IPS-18a (cell line): ENCODE measurements around the gene RNF4.

Experiments used
- H3K27ac ChIP-seq: one replicate; pipeline ENCODE4 v1.5.1; 2013; ENCODE audit warnings: low read length
- H3K27me3 ChIP-seq: one replicate; pipeline ENCODE4 v1.6.1; 2013; ENCODE audit warnings: mild to moderate bottlenecking, low read length; ENCODE audit not compliant: control insufficient read depth, insufficient read depth
- H3K36me3 ChIP-seq: one replicate; pipeline ENCODE4 v1.6.1; 2013; ENCODE audit warnings: low read depth, low read length; ENCODE audit not compliant: control insufficient read depth
- H3K4me1 ChIP-seq: one replicate; pipeline ENCODE4 v1.6.1; 2013; ENCODE audit warnings: low read depth, low read length; ENCODE audit not compliant: control insufficient read depth
- H3K4me3 ChIP-seq: one replicate; pipeline ENCODE4 v1.5.1; 2013; ENCODE audit warnings: low read length
- H3K9ac ChIP-seq: one replicate; pipeline ENCODE4 v1.6.1; 2013; ENCODE audit warnings: mild to moderate bottlenecking, low read length, moderate library complexity
- H3K9me3 ChIP-seq: one replicate; pipeline ENCODE4 v1.6.1; 2013; ENCODE audit warnings: low read depth, low read length; ENCODE audit not compliant: control insufficient read depth

Gene RNF4

DNA sequence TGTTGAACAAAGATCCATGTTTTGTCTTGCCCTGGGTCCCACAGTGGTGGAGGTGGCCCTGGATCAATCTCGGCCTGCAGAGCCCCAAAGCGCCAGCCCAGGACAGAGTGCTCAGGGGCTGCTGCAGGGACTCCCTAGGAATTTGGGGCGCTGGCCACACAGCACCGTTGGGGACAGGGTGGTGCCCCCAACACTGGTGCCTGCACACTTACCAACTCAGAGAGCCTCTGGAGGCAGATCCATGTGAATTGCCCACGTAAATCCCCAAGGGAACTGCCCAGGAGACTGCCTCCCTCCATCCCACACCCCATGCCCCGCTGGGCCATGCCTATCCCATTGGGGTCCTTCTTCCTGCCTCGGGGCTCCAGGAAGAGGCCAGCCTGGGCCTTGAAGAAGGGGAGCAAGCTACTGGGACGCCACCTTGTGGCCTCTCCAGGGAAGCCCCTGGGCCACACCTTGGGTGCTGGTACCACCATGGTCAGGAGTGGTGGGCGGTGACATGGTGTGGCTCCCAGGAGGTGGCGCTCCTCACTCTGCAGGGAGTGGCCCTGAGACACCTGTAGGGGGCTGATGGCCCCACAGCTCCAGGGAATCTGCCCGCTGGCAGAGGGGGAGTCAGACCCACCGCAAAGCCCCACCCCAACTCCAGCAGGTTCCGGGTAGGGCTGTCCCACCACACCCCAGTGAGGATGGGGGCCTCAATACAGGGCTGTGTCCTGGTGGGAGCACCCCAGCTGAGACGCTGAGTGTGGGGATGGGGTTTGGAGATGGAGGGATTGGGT lies 27.3 kb upstream of the RNF4 start:
- Histone ChIP-seq H3K27ac (no peak overlapping the region), H3K4me1 (no peaks in the 10 kb centered on the region), H3K36me3 (no peaks in the 10 kb centered on the region), H3K9ac (no peak overlapping the region), H3K9me3 (no peaks in the 10 kb centered on the region), H3K4me3 (no peak overlapping the region), H3K27me3 (no peaks in the 10 kb centered on the region)

DNA sequence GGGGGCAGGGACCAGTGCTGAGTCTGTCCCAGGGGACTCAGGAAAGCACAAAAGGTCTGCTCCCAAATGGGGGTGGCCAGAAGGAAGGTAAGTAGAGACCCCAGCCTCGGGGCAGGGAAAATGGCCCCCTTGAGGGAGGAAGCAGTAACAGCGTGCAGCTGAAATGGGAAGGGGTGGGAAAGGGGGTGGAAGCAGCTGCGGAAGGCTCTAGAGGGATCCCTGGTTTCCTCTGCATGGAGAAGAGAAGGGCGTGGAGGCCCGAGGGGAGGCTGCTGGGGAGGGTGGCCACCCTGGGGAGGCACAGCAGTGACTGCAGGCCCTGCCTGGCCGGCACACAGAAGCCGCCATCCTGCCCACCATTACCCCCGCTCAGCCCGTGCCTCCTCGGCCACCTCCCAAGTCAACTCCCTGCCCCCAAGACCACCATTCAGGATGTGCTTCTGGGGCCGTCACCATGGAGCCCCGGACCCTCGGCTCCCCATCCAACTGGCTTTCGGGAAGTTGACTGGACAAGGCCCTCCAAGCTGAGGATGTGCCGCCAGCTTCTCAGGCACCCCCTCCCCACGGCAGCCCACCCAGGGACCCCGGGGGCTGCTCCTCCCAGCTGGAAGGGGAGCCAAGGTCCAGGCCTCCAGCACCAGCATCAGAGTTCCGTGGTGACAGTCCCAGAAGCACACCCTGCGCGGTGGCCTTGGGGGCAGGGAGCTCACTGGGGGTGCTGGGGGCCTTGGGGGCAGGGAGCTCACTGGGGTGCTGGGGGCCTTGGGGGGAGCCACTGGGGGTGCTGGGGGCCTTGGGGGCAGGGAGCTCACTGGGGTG lies 26.5 kb upstream of the RNF4 start:
- no peaks in the 10 kb centered on the region for H3K36me3 ChIP-seq
- no peaks in the 10 kb centered on the region for H3K4me1 ChIP-seq
- no peak overlapping the region for H3K4me3 ChIP-seq
- H3K27ac ChIP-seq, result no peak overlapping the region
- no peaks in the 10 kb centered on the region for H3K27me3 ChIP-seq
- H3K9ac ChIP-seq, result no peak overlapping the region
- no peaks in the 10 kb centered on the region for H3K9me3 ChIP-seq

DNA sequence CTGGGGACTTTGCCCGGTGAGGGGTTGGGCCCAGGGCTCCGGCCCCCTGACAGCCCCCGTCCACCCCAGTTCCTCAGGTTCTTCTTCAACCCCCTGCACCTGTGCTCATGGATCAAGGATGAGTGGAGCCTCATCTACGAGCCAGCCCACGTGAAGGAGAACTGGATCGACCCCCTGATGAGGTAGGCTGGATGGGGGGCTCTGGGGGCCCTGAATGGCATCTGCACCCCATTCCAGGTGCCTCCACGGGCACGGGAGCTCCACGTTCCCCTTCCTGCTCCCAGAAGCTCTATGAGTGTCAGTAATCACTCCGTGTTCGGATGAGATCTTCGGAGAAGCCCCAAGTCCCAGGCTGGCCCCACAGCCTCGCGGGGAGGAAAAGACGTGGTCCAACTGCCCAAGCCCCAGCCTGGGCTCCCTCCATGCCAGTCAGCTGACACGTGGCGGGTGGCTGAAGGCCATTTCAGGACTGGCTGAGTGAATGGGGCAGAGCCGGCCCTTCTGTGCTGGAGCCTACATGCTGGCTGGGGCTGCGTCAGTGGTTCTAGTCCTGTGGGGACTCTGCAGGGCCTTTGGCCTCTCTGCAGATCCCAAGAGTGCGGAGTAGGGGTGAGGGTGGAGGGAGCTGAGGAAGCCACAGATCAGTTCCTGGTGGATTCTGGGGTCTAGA lies 25.7 kb upstream of the RNF4 start:
- Histone ChIP-seq H3K4me1 (no peaks in the 10 kb centered on the region), H3K27ac (no peak overlapping the region), H3K9ac (no peak overlapping the region), H3K4me3 (no peak overlapping the region), H3K9me3 (no peaks in the 10 kb centered on the region), H3K36me3 (no peaks in the 10 kb centered on the region), H3K27me3 (no peaks in the 10 kb centered on the region)

DNA sequence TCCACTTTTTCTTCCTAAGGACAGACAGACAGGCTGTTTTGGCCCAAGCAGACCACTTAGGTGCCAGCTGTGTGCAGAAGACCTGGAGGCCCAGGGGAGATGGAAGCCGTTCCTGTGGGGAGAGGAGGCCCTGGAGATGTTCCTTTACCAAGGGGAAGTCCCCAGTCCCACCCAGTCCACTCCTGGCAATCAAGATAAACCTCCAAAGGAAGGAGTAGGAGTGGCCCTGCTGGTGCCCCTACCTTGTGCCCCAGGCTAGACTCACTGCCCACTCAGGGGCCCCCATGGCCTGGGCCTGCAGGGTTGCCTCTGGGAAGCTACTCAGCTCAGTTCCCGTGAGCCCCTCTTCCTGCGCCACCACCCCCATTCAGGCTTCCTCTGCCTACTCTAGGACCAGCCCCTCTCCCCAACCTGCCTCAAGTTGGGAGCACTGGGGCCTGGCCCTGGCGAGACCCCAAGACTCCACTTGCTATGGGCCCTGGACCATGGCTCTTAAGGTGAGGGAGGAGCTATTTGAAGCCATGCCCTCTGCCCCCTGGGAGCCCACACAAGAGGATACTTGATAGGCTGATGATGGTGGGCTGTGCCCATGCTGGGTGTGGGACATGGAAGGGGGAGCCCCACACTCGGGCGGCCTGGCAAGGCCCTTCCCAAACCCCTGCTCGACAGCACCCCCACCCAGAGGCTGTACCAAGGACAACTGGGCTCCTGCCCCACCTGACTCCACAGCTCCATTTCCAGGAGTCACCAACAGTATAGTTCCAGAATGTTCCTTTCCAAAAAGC lies 24.8 kb upstream of the RNF4 start:
- Histone ChIP-seq H3K9ac (no peak overlapping the region), H3K36me3 (no peaks in the 10 kb centered on the region), H3K27me3 (no peaks in the 10 kb centered on the region), H3K4me1 (no peaks in the 10 kb centered on the region), H3K27ac (no peak overlapping the region), H3K9me3 (no peaks in the 10 kb centered on the region), H3K4me3 (no peak overlapping the region)

DNA sequence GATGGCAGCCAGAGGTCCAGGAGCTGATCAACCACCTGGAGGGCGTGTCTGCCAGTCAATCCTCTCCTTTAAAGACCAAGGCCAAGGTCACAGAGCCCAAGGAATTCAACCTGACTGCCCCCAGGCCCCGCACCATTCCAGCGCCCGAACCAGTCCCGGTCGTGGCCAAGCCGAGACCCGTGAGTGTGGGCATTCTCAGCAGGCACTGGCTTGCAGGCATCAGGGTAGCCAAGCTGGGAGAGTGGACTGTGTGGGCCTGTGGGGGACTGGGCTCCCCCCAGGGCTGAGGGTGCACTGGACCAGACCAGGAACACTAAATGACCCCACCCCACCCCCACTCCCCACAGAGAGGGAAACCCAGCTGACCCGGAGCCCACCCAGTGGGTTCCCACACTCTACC lies 23.8 kb upstream of the RNF4 start:
- Histone ChIP-seq H3K36me3 (no peaks in the 10 kb centered on the region), H3K4me3 (no peak overlapping the region), H3K9me3 (no peaks in the 10 kb centered on the region), H3K9ac (no peak overlapping the region), H3K27ac (no peak overlapping the region), H3K27me3 (no peaks in the 10 kb centered on the region), H3K4me1 (no peaks in the 10 kb centered on the region)

DNA sequence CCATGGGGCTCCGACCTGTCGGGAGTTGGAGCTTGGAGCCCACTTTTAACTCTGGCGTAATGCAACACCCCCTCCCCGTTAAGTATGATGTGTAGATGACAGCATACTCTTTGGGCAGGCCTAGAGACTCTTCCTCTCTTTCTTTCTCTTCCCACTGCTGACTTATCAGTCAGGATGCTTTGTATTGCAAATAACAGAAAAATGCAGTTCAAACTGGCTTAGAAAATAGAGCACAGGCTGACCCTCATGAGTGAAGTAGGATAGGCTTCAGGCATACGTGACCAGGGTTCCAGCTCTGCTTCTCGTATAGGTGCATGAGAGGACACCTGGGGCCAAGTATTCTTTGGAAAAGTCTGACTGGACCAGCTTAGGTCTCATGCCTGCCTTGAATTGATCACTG lies 23.3 kb upstream of the RNF4 start:
- no peaks in the 10 kb centered on the region for H3K36me3 ChIP-seq
- no peak overlapping the region for H3K27ac ChIP-seq
- no peak overlapping the region for H3K4me3 ChIP-seq
- H3K4me1 ChIP-seq, result no peaks in the 10 kb centered on the region
- no peaks in the 10 kb centered on the region for H3K27me3 ChIP-seq
- H3K9ac ChIP-seq, result no peak overlapping the region
- H3K9me3 ChIP-seq, result no peaks in the 10 kb centered on the region

DNA sequence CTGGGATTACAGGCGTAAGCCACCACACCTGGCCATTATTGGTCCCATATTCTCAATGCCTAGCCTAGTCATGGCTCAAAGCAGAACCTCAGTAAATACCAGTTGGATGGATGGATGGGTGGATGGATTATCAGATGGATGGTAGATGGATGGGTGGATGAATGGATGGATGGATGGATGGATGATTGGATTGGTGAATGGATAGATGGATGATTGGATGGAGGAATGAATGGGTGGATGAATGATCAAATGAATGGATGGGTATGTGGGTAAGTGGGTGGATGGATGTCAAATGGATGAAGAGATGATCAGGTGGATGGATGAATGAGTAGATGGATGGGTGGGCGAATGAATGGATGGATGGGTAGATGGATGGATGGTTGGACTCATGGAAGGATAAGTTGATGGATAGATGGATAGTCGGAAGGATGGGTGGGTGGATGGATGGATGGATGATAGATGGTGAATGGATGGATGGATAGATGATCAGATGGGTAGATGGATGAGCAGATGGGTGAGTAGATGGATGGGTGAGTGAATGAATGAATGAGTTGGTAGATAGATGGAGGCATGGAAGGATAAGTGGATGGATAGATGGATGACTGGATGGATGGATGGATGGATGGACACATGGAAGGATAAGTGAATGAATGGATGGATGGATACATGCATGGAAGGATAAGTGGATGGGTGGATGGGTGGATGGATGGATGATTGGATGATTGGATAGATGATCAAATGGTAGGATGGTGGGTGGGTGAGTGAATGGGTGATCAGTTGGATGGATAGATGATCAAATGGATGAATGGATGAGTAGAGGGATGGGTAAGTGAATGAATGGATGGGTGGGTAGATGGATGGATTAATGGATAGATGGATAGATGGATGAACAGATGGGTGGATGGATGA lies 22.0 kb upstream of the RNF4 start:
- Histone ChIP-seq H3K36me3 (no peaks in the 10 kb centered on the region), H3K9me3 (no peaks in the 10 kb centered on the region), H3K4me1 (no peaks in the 10 kb centered on the region), H3K27ac (no peak overlapping the region), H3K4me3 (no peak overlapping the region), H3K27me3 (no peaks in the 10 kb centered on the region), H3K9ac (no peak overlapping the region)

DNA sequence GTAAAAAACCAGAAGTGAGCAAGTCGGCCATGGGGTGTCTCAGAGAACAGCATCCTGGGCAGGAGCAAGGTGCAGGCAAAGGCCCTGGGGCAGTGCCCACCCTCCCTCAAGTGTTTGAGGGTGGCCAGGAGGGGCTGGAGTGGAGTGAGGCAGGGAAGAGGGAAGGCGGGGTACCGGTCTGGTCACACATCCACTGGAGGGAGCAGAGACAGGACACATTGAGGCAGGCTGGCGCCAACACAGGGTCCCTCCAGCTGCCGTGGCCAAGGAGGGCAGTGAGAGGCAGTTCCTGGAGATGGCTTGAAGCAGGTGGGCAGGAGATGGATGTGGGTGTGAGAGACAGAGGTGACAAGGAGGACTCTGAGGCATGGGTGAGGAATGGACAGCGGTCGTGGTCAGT lies 20.3 kb upstream of the RNF4 start:
- no peaks in the 10 kb centered on the region for H3K9me3 ChIP-seq
- no peaks in the 10 kb centered on the region for H3K4me1 ChIP-seq
- no peak overlapping the region for H3K4me3 ChIP-seq
- H3K9ac ChIP-seq, result no peak overlapping the region
- H3K36me3 ChIP-seq, result no peaks in the 10 kb centered on the region
- H3K27ac ChIP-seq, result no peak overlapping the region
- no peaks in the 10 kb centered on the region for H3K27me3 ChIP-seq

DNA sequence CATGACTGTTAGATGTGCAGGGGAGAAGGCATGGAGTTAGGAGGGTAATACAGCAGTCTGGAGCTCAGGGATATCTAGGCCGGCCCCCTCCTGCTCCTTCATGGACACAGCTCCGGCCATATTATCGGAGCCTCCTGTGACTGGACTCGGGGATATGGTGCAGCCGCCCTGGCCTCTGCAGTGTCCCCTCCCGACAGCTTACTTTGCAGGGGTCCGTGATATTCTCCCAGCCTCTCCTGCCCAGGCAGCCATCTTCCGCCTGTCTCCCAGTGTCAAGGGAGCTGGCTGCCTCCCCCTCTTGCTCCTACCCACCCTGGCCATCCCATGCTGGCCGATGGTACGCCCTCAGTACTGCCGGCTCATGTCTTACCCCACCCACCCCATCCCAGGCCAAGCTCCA lies 19.9 kb upstream of the RNF4 start:
- no peaks in the 10 kb centered on the region for H3K4me1 ChIP-seq
- no peaks in the 10 kb centered on the region for H3K9me3 ChIP-seq
- H3K4me3 ChIP-seq, result no peak overlapping the region
- H3K9ac ChIP-seq, result no peak overlapping the region
- no peaks in the 10 kb centered on the region for H3K36me3 ChIP-seq
- H3K27ac ChIP-seq, result no peak overlapping the region
- no peaks in the 10 kb centered on the region for H3K27me3 ChIP-seq

DNA sequence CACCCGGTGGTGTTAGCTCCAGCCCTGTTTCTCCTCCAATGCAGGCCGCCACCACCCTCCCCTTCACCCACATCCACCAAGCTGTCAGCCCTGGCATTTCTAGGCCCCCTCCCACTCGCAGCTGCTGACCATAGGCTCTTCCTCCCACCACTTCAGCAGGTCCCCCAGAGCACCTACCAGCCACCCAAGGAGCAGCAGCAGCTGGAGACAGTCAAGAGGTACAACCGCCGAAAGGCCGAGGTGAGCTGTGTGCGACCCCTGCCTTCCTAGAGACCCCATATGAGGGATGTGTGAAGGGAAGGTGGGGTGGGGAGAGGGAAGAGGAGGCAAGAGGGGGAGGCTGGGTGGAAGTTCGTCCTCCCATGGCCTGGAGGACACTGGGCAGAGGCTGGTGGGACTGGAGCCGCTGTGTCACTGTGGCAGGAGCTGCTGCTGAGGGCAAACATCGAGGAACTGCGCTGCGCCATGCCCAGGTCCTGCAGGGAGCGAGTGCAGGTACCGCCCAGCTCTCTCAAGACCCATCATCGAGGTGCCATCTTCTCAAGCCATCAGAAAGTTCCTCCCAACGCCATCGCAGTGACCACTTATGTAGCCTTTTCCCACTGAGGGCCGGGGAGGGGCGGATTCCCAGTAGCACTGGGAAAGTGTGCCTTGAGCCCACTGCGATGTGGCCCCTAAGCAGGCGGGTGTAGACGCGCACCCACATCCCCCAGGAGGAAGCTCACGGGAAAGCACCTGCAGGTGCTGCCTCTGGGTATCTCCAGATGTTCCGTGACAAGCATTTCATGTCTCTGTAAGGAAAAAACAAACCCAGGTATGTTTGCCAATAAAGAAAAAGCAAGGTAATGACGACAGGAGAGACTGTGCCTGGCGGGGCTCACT lies 19.2 kb upstream of the RNF4 start:
- Histone ChIP-seq H3K27ac (no peak overlapping the region), H3K9me3 (no peaks in the 10 kb centered on the region), H3K36me3 (no peaks in the 10 kb centered on the region), H3K4me3 (no peak overlapping the region), H3K27me3 (no peaks in the 10 kb centered on the region), H3K4me1 (no peaks in the 10 kb centered on the region), H3K9ac (no peak overlapping the region)
